A673 (cell line): ENCODE data around the gene URB2. TPM values are rescaled to one million over a fixed set of nuclear protein-coding genes. Genes with fewer than 3 reads are reported as not detected.

Experiments used
- BruUV-seq: library from RNA; stranded (reverse); fragments of 400-500 nt; replicated peaks from 2 replicates; lab custom pipeline; 2021; lab: Mats Ljungman, UMichigan
- CTCF ChIA-PET: fragments of 300-600 bp; sonication (Branson Sonifier 250); formaldehyde crosslinking; loops from one replicate; lab custom pipeline; 2022; ENCODE audit warnings: antibody characterized with exemption; lab: Charles Lee
- POLR2A ChIA-PET: fragments of 300-600 bp; sonication (Branson Sonifier 250); formaldehyde crosslinking; loops from one replicate; lab custom pipeline; 2022; ENCODE audit warnings: antibody characterized with exemption; ENCODE audit not compliant: low non-redundant PET; lab: Charles Lee
- DNase-seq: peaks from one replicate; pipeline ENCODE4 v3.0.0-alpha.2; 2015; ENCODE audit warnings: low spot score
- H3K27ac ChIP-seq: fragments of 200-600 bp; sonication (generic); 2 replicates; pipeline ENCODE4 v1.5.1; 2016; ENCODE audit warnings: mixed run types, low read depth, mild to moderate bottlenecking, mixed read lengths, antibody characterized with exemption, low read length; ENCODE audit not compliant: poor library complexity, severe bottlenecking
- H3K27me3 ChIP-seq: fragments of 200-600 bp; sonication (generic); replicated peaks from 2 replicates; pipeline ENCODE4 v1.6.1; 2017; ENCODE audit warnings: mixed run types, low read depth, mild to moderate bottlenecking, mixed read lengths, antibody characterized with exemption, low read length; ENCODE audit not compliant: insufficient read depth, poor library complexity
- H3K36me3 ChIP-seq: fragments of 200-600 bp; sonication (generic); 2 replicates; pipeline ENCODE4 v1.6.1; 2016; ENCODE audit warnings: mixed run types, mild to moderate bottlenecking, mixed read lengths, antibody characterized with exemption, low read length; ENCODE audit not compliant: insufficient read depth, poor library complexity, severe bottlenecking
- H3K4me1 ChIP-seq: fragments of 200-600 bp; sonication (generic); 2 replicates; pipeline ENCODE4 v1.6.1; 2017; ENCODE audit warnings: mixed run types, mild to moderate bottlenecking, mixed read lengths, antibody characterized with exemption, low read length; ENCODE audit not compliant: insufficient read depth, poor library complexity, severe bottlenecking
- H3K4me3 ChIP-seq: fragments of 200-600 bp; sonication (generic); 2 replicates; pipeline ENCODE4 v1.5.1; 2016; ENCODE audit warnings: low read depth, mixed run types, mild to moderate bottlenecking, mixed read lengths, low read length; ENCODE audit not compliant: poor library complexity, severe bottlenecking
- H3K9me3 ChIP-seq: fragments of 200-600 bp; sonication (generic); 2 replicates; pipeline ENCODE4 v1.6.1; 2016; ENCODE audit warnings: mixed run types, low read depth, mild to moderate bottlenecking, mixed read lengths, antibody characterized with exemption, low read length; ENCODE audit not compliant: poor library complexity, severe bottlenecking
- CTCF ChIP-seq: fragments of 300-800, 200-600 bp; sonication (generic); conservative IDR thresholded peaks from 2 replicates; pipeline ENCODE4 v1.5.1; 2017; ENCODE audit warnings: low read depth, mild to moderate bottlenecking, antibody characterized with exemption, low read length, moderate library complexity, mixed read lengths
- EZH2 ChIP-seq: fragments of 200-600 bp; sonication (generic); IDR thresholded peaks from 2 replicates; pipeline ENCODE4 v1.6.1; 2017; ENCODE audit warnings: borderline replicate concordance, low read depth, mild to moderate bottlenecking, mixed read lengths, antibody characterized with exemption, low read length; ENCODE audit not compliant: poor library complexity, severe bottlenecking
- intact Hi-C: fragments of 100-400 bp; cut with micrococcal nuclease; formaldehyde crosslinking; loops from one replicate; pipeline ENCODE4 v1.10.0; 2022; ENCODE audit not compliant: unreplicated experiment
- total RNA-seq: library from RNA; stranded (reverse); gene quantifications from 2 replicates; pipeline ENCODE4 v1.2.3, GENCODE V29; 2021

URB2 gene
- total RNA-seq, 1 experiment from 2014 or later = 33.3 TPM

GRCh38 chr1:229642970-229643369 is 16.9 kb downstream of the URB2 start:
- TF ChIP-seq CTCF (no peak), EZH2 (no peak)
- no peak for DNase-seq
- BruUV-seq = no TSS peak
- no peaks in the 10 kb centered on the region for H3K27me3 ChIP-seq
- no peaks in the 10 kb centered on the region for H3K4me1 ChIP-seq
- ChIA-PET POLR2A (no interaction called here), CTCF (no interaction called here)
- intact Hi-C loops = no loop called here
- peaks cover 56% of the 10 kb centered on the region for H3K36me3 ChIP-seq
- no peak overlapping the region for H3K27ac ChIP-seq
- no peak overlapping the region for H3K4me3 ChIP-seq
- no peaks in the 10 kb centered on the region for H3K9me3 ChIP-seq

GRCh38 chr1:229643996-229644745 is 18.1 kb downstream of the URB2 start:
- H3K36me3 ChIP-seq = peaks cover 60% of the 10 kb centered on the region
- H3K4me3 ChIP-seq = no peak overlapping the region
- no peaks in the 10 kb centered on the region for H3K27me3 ChIP-seq
- intact Hi-C loops = no loop called here
- TF ChIP-seq EZH2 (no peak), CTCF (no peak)
- ChIA-PET CTCF (no interaction called here), POLR2A (no interaction called here)
- H3K27ac ChIP-seq = no peak overlapping the region
- H3K4me1 ChIP-seq = no peaks in the 10 kb centered on the region
- DNase-seq = no peak
- H3K9me3 ChIP-seq = no peaks in the 10 kb centered on the region
- no TSS peak for BruUV-seq

- Histone ChIP-seq H3K27ac (no peak overlapping the region), H3K36me3 (peaks cover 62% of the 10 kb centered on the region), H3K27me3 (no peaks in the 10 kb centered on the region), H3K4me3 (no peak overlapping the region), H3K4me1 (no peaks in the 10 kb centered on the region), H3K9me3 (no peaks in the 10 kb centered on the region)
- TF ChIP-seq CTCF (no peak), EZH2 (no peak)
- no TSS peak for BruUV-seq
- intact Hi-C loops = no loop called here
- ChIA-PET POLR2A (no interaction called here), CTCF (no interaction called here)
- no peak for DNase-seq
These were observed 19.4 kb downstream of the URB2 start for GRCh38 chr1:229645324-229645993.
